ENCODE results near the gene CUX1.

DNA sequence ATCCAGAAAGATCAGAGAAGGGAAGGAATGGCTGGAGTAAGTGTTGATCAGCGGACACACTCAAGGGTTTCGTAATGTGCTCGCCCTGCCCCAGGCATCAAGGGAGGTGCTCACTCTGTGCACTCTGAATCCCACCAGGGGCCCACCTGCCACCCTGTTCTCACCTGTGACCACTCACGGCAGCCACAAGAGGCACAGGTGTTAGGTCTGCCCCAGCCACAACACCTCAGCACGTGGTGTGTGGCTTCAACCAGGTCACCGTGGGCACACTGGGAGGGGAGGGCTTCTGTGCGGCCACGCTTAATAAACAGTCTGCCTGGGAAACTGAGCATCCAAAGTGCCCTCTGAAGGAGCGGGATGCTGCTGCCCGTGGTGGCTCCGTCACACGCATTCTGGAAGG lies 49.8 kb downstream of the CUX1 start:
- TF ChIP-seq, protein P1, sequence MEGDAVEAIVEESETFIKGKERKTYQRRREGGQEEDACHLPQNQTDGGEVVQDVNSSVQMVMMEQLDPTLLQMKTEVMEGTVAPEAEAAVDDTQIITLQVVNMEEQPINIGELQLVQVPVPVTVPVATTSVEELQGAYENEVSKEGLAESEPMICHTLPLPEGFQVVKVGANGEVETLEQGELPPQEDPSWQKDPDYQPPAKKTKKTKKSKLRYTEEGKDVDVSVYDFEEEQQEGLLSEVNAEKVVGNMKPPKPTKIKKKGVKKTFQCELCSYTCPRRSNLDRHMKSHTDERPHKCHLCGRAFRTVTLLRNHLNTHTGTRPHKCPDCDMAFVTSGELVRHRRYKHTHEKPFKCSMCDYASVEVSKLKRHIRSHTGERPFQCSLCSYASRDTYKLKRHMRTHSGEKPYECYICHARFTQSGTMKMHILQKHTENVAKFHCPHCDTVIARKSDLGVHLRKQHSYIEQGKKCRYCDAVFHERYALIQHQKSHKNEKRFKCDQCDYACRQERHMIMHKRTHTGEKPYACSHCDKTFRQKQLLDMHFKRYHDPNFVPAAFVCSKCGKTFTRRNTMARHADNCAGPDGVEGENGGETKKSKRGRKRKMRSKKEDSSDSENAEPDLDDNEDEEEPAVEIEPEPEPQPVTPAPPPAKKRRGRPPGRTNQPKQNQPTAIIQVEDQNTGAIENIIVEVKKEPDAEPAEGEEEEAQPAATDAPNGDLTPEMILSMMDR (IDR thresholded peaks at IDR 0.05): no peak
- TF ChIP-seq POLR2A (IDR thresholded peaks at IDR 0.05) (no peak), POLR2AphosphoS5 (IDR thresholded peaks at IDR 0.05) (no peak)

All from breast epithelium (tissue), 3 donors.